Endothelial cell of umbilical vein (primary cell): ENCODE results near the gene TNS4.

Source experiments
- EZH2 ChIP-seq: IDR thresholded peaks from 2 replicates; pipeline ENCODE4 v1.6.1; 2012; ENCODE audit warnings: borderline replicate concordance, low read depth, mild to moderate bottlenecking, moderate library complexity, low read length, inconsistent platforms; ENCODE audit not compliant: severe bottlenecking
- GATA2 ChIP-seq: IDR thresholded peaks from 2 replicates; pipeline ENCODE4 v1.7.0; 2011; ENCODE audit warnings: low read depth, mild to moderate bottlenecking, moderate library complexity, mixed read lengths, low read length; ENCODE audit not compliant: insufficient read length, insufficient read depth
- MYC ChIP-seq: IDR thresholded peaks from one replicate; pipeline ENCODE4 v1.6.1; 2011; ENCODE audit warnings: mild to moderate bottlenecking, low read depth, low read length
- POLR2A ChIP-seq: IDR thresholded peaks from 2 replicates; pipeline ENCODE4 v1.6.1; 2012; ENCODE audit warnings: low read depth, mild to moderate bottlenecking, control low read depth, low read length
- POLR2AphosphoS5 ChIP-seq: IDR thresholded peaks from 2 replicates; pipeline ENCODE4 v1.6.1; 2012; ENCODE audit warnings: low read depth, mild to moderate bottlenecking, control low read depth, low read length, moderate library complexity; ENCODE audit not compliant: insufficient read depth
- TF ChIP-seq, protein P1 (sequence below), 2 donors: IDR thresholded peaks; 1 replicate in 1 of 2; 2 replicates in 1 of 2; pipeline ENCODE4 v1.5.1; 2011; ENCODE audit warnings: low read length in 2 of 2, mild to moderate bottlenecking in 2 of 2, moderate library complexity in 2 of 2, control low read depth in 1 of 2, inconsistent platforms in 1 of 2, low read depth in 1 of 2; ENCODE audit not compliant: insufficient read depth in 1 of 2; ENCODE audit errors: extremely low read depth in 1 of 2
- TF ChIP-seq, protein P2 (sequence below): IDR thresholded peaks from 2 replicates; pipeline ENCODE4 v1.6.1; 2011; ENCODE audit not compliant: insufficient read depth, insufficient read length

DNA sequence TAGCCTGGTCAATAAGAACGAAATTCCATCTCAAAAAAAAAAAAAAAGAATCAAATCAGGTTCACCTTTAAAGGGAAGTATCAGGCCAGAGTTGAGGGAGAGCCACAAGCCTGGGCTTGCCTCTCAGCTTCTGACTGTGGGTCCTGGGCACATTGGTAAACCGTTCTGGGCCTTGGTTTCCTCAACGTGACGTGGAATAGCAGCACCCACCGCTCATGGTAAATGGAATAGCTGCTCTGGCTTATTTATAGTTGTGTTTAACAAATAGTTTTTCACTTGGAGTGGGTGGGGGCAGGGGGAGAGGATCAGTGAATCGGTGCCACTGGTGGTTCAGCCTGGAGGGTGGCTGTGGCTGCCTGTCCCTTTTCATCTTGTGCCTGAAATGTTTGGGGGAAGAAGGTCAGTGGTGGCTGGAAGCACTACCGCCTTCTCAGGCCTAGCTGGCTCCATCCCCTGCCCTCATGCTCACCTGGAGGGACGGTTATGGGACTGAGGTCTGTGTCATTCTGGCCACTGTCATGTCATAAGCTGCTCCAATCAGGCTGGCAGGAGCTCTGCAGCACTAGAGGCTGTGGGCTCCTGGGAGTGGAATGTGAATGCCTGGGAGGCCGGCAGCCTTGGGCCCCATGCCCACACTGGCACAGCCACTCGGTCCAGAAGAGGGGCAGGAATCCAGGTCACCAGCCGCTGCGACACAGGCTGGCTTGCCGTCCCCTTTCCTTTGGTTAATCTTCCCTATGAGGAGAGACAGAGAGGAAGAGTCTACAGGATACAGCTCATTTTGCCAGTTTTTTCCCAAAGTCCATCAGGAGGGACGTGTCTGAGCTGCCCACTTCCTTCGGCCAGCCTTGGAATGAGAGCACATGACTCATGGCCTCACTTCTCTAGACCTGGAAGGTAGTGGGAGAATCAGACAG, 36.9 kb upstream of the TNS4 start:
- TF ChIP-seq, protein P1, sequence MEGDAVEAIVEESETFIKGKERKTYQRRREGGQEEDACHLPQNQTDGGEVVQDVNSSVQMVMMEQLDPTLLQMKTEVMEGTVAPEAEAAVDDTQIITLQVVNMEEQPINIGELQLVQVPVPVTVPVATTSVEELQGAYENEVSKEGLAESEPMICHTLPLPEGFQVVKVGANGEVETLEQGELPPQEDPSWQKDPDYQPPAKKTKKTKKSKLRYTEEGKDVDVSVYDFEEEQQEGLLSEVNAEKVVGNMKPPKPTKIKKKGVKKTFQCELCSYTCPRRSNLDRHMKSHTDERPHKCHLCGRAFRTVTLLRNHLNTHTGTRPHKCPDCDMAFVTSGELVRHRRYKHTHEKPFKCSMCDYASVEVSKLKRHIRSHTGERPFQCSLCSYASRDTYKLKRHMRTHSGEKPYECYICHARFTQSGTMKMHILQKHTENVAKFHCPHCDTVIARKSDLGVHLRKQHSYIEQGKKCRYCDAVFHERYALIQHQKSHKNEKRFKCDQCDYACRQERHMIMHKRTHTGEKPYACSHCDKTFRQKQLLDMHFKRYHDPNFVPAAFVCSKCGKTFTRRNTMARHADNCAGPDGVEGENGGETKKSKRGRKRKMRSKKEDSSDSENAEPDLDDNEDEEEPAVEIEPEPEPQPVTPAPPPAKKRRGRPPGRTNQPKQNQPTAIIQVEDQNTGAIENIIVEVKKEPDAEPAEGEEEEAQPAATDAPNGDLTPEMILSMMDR (IDR thresholded peaks at IDR 0.05; ENCODE audit: extremely low read depth in 1 of 2, insufficient read depth in 1 of 2, low read depth in 1 of 2, low read length in 2 of 2), result no peak
- no peak for TF ChIP-seq POLR2A
- no peak for TF ChIP-seq MYC
- no peak for TF ChIP-seq EZH2
- TF ChIP-seq, protein P2, sequence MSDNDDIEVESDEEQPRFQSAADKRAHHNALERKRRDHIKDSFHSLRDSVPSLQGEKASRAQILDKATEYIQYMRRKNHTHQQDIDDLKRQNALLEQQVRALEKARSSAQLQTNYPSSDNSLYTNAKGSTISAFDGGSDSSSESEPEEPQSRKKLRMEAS, result no peak
- no peak for TF ChIP-seq POLR2AphosphoS5
- no peak for TF ChIP-seq GATA2
